Rectal smooth muscle tissue (tissue), 1 donor: ENCODE data around the gene INSC.

ENCODE experiments used
- H3K27ac ChIP-seq: one replicate; pipeline ENCODE4 v1.7.0; 2013; ENCODE audit warnings: low read depth, low read length, inconsistent platforms
- H3K27me3 ChIP-seq: one replicate; pipeline ENCODE4 v1.7.0; 2013; ENCODE audit warnings: low read length; ENCODE audit not compliant: control insufficient read depth, insufficient read depth
- H3K36me3 ChIP-seq: one replicate; pipeline ENCODE4 v1.7.0; 2013; ENCODE audit warnings: low read length; ENCODE audit not compliant: control insufficient read depth, insufficient read depth
- H3K4me1 ChIP-seq: one replicate; pipeline ENCODE4 v1.7.0; 2013; ENCODE audit warnings: low read length; ENCODE audit not compliant: control insufficient read depth, insufficient read depth
- H3K4me3 ChIP-seq: one replicate; pipeline ENCODE4 v1.7.0; 2013; ENCODE audit warnings: low read length
- H3K9ac ChIP-seq: one replicate; pipeline ENCODE4 v1.7.0; 2013; ENCODE audit warnings: low read length

Gene INSC

DNA sequence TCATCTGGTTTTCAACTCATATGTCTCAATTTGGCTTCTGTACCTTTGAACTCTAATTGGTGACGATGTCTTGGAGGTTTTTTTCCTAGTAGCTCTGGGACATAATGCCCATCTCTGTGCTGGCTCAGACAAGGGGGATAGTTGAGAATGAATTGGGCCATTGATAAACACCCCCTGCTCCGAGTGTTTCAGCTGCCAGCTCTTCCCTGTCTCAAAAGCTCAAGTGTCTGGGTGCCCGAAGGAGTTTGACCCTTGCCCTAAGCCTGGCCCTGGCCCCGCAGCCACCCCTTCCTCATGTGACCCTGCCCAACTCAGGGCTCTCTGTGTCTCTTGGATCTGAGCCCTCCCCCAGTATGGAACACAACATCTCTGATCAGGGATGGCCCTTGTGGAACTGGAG, 3.0 kb downstream of the INSC start:
- H3K27ac ChIP-seq: no peak overlapping the region
- H3K36me3 ChIP-seq: no peaks in the 10 kb centered on the region
- no peaks in the 10 kb centered on the region for H3K4me1 ChIP-seq
- no peak overlapping the region for H3K9ac ChIP-seq
- H3K4me3 ChIP-seq: no peak overlapping the region
- H3K27me3 ChIP-seq: peaks cover 5% of the 10 kb centered on the region

GRCh38 chr11:15118431-15118830, 3.7 kb downstream of the INSC start:
- H3K36me3 ChIP-seq: no peaks in the 10 kb centered on the region
- no peak overlapping the region for H3K4me3 ChIP-seq
- H3K9ac ChIP-seq: no peak overlapping the region
- H3K27ac ChIP-seq: no peak overlapping the region
- H3K27me3 ChIP-seq: peaks cover 5% of the 10 kb centered on the region
- no peaks in the 10 kb centered on the region for H3K4me1 ChIP-seq

- H3K4me1 ChIP-seq: no peaks in the 10 kb centered on the region
- H3K4me3 ChIP-seq: no peak overlapping the region
- H3K27me3 ChIP-seq: peaks cover 5% of the 10 kb centered on the region
- H3K27ac ChIP-seq: no peak overlapping the region
- no peak overlapping the region for H3K9ac ChIP-seq
- H3K36me3 ChIP-seq: no peaks in the 10 kb centered on the region
Observed at GRCh38 chr11:15119352-15119751, 4.6 kb downstream of the INSC start.

DNA sequence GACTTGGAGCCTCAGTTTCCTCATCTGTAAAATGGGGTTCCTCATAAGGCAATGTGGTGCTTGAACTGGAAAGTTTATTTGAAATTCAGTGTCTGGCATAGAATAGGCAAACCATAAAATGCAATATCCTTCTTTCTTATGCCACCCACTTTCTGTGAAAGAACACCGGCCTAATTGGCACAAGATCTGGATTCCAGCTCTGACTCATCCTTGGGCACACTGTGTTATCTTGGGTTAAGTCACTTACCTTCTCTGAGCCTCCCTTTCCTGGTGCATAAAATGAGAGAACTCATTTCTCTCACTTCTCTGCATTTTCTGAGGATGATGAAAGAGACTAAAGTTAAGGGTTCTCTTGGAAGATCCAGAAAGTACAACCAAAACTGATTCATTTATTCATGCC, 5.1 kb downstream of the INSC start:
- Histone ChIP-seq H3K4me3 (no peak overlapping the region), H3K36me3 (no peaks in the 10 kb centered on the region), H3K4me1 (no peaks in the 10 kb centered on the region), H3K9ac (no peak overlapping the region), H3K27me3 (peaks cover 5% of the 10 kb centered on the region), H3K27ac (no peak overlapping the region)

- H3K27ac ChIP-seq: no peak overlapping the region
- no peak overlapping the region for H3K4me3 ChIP-seq
- no peaks in the 10 kb centered on the region for H3K27me3 ChIP-seq
- no peak overlapping the region for H3K9ac ChIP-seq
- no peaks in the 10 kb centered on the region for H3K36me3 ChIP-seq
- no peaks in the 10 kb centered on the region for H3K4me1 ChIP-seq
Observed at GRCh38 chr11:15123849-15124248, 9.1 kb downstream of the INSC start.

- Histone ChIP-seq H3K4me3 (no peak overlapping the region), H3K27ac (no peak overlapping the region), H3K27me3 (no peaks in the 10 kb centered on the region)
Observed at GRCh38 chr11:15124528-15124927, 9.8 kb downstream of the INSC start.

DNA sequence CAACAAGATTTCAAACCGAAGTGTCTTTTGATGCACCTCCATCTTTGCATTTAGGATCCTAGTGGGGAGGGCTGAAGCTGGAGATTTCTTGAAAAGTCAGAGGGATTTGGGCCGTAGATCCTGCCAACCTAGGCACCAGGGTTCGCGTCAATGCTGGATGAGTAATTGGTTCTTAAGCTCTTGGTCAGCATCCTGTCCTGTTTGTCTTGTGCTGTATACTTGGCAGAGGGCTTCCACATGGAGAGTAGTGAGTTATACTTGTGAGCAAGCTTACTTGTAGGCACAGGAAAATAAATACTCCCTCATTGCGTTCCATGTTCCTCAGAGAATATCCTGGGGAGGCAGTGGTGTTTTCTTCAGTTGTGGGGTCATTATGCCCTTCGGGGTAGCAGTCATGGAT, 12.6 kb downstream of the INSC start:
- H3K27me3 ChIP-seq: no peaks in the 10 kb centered on the region
- H3K4me1 ChIP-seq: no peaks in the 10 kb centered on the region
- no peak overlapping the region for H3K9ac ChIP-seq
- H3K4me3 ChIP-seq: no peak overlapping the region
- no peaks in the 10 kb centered on the region for H3K36me3 ChIP-seq
- H3K27ac ChIP-seq: no peak overlapping the region

More at GRCh38 chr11:15124528-15124927, 9.8 kb downstream of the INSC start:
- no peaks in the 10 kb centered on the region for H3K36me3 ChIP-seq
- H3K4me1 ChIP-seq: no peaks in the 10 kb centered on the region
- H3K9ac ChIP-seq: no peak overlapping the region

DNA sequence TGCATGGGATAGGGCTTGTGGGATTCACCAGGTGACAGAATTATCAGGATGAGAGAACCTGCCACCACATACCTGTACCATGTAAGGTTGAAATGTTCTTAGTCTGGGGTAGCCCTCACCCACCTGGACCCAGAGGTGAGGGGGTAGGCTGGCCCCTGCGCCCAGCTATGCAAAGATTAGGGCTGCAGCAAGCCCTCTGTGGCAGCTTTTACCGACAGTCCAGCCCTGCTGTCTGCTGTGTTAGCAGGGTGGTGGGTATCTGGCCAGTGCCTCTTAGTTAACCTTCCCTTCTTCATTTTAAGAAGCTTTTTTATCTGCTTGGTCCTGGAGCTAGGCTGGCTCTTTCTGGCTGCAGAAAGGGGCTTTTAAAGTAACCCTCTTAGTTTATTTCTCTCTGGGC, 13.9 kb downstream of the INSC start:
- Histone ChIP-seq H3K27ac (no peak overlapping the region), H3K4me3 (no peak overlapping the region), H3K9ac (no peak overlapping the region), H3K4me1 (no peaks in the 10 kb centered on the region), H3K27me3 (no peaks in the 10 kb centered on the region), H3K36me3 (no peaks in the 10 kb centered on the region)

DNA sequence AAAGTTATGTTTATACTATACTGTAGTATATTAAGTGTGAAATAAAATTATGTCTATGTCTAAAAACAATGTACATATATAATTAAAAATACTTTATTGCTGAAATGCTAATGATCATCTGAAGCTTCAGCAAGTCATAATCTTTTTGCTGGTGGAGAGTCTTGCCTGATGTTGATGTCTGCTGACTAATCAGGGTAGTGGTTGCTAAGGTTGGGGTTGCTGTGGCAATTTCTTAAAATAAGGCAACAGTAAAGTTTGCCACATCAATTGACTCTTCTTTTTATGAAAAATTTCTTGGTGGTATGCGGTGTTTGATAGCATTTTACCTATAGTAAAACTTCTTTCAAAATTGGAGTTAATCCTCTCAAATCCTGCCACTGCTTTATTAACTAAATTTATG, 21.4 kb downstream of the INSC start:
- Histone ChIP-seq H3K27me3 (no peaks in the 10 kb centered on the region), H3K9ac (no peak overlapping the region), H3K4me1 (no peaks in the 10 kb centered on the region), H3K27ac (no peak overlapping the region), H3K4me3 (no peak overlapping the region), H3K36me3 (no peaks in the 10 kb centered on the region)

DNA sequence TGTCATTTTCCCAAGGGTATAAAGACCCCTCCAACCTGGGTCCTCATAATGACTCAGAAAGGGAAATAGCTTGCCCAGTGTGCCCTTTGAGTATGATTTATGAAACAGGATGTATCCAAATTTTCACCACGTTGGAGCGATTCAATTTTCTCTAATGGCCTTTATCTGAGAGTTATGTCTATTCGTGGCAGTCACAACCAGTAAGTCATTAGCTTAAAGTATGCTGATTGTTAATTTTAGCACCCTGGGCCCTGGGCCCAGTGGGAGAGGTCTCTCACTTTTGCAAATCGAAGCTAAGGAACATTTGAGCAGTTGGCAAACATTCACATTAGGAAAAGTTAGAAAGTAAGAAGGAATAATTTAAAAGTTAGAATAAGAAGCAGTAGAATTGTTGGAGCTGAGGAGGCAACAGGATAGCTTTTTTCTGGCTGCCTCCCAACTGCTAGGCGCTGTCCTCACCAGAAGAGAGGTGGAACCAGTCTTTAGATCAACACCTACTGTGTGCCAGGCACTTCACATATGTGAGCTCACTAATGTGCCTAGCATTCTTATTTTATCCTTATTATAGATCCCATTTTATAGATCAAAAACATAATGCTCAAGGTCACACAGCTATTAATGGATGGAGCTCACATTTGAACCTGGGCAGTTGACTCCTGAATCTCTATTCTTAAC, 24.5 kb downstream of the INSC start:
- Histone ChIP-seq H3K36me3 (no peaks in the 10 kb centered on the region), H3K27ac (no peak overlapping the region), H3K4me3 (no peak overlapping the region), H3K27me3 (no peaks in the 10 kb centered on the region), H3K9ac (no peak overlapping the region), H3K4me1 (no peaks in the 10 kb centered on the region)

- no peaks in the 10 kb centered on the region for H3K4me1 ChIP-seq
- H3K27me3 ChIP-seq: no peaks in the 10 kb centered on the region
- no peak overlapping the region for H3K9ac ChIP-seq
- H3K27ac ChIP-seq: no peak overlapping the region
- H3K4me3 ChIP-seq: no peak overlapping the region
- H3K36me3 ChIP-seq: no peaks in the 10 kb centered on the region
Observed at GRCh38 chr11:15139958-15140659, 25.4 kb downstream of the INSC start.

DNA sequence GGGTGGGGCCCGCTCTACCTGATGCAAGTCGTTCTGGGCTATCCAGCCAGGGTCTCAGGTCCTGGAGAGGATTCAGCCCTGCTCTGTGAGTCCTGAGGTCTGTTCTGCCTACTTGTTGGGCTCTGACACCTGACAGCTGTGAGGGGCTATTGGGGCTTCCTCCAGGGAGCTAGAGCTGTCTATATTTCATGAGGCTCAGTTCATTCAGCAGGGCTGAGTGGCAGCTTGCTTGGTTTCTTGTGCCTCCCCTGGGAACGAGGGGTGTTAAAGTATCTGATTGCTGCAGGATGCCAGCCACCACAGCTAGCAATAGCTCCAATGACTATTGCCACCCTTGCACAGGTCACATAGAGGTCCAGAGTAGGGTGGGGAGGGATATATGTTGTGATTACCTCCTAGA, 26.7 kb downstream of the INSC start:
- Histone ChIP-seq H3K36me3 (no peaks in the 10 kb centered on the region), H3K4me3 (no peak overlapping the region), H3K27ac (no peak overlapping the region), H3K4me1 (no peaks in the 10 kb centered on the region), H3K27me3 (no peaks in the 10 kb centered on the region), H3K9ac (no peak overlapping the region)

GRCh38 chr11:15142838-15143237, 28.1 kb downstream of the INSC start:
- Histone ChIP-seq H3K27ac (no peak overlapping the region), H3K36me3 (no peaks in the 10 kb centered on the region), H3K27me3 (no peaks in the 10 kb centered on the region)

More at GRCh38 chr11:15142838-15143237, 28.1 kb downstream of the INSC start:
- Histone ChIP-seq H3K4me3 (no peak overlapping the region), H3K4me1 (no peaks in the 10 kb centered on the region), H3K9ac (no peak overlapping the region)
